Endothelial cell of umbilical vein (primary cell): ENCODE results near the gene SLC12A8. TPM values are rescaled to one million over a fixed set of nuclear protein-coding genes. Genes with fewer than 3 reads are reported as not detected.

Experiments used
- BruUV-seq: library from RNA; stranded (reverse); fragments of 400-500 nt; replicated peaks from 2 replicates; lab custom pipeline; 2021; lab: Mats Ljungman, UMichigan
- CTCF ChIA-PET: fragments of 300-600, 350-600 bp; sonication (Branson Sonifier 250); formaldehyde crosslinking; loops from one replicate; lab custom pipeline; 2021; ENCODE audit warnings: antibody characterized with exemption, inconsistent platforms; lab: Charles Lee
- POLR2A ChIA-PET: fragments of 300-600, 350-600 bp; sonication (Branson Sonifier 250); formaldehyde crosslinking; loops from one replicate; lab custom pipeline; 2021; ENCODE audit warnings: antibody characterized with exemption, inconsistent platforms; lab: Charles Lee
- DNase-seq: peaks from one replicate; pipeline ENCODE4 v3.0.0-alpha.2; 2011; ENCODE audit warnings: low read depth, low spot score
- FAIRE-seq: peaks from 2 replicates; lab custom pipeline; 2011; peaks lifted over from hg19 to GRCh38; lab: Jason Lieb, UNC
- H2AFZ ChIP-seq: 2 replicates; pipeline ENCODE4 v1.6.0; 2012; ENCODE audit warnings: low read depth, low read length, control low read depth, inconsistent platforms
- H3K27ac ChIP-seq: 2 replicates; pipeline ENCODE4 v1.5.1; 2011; ENCODE audit warnings: low read depth, mild to moderate bottlenecking, control low read depth, low read length, moderate library complexity; ENCODE audit not compliant: insufficient read depth
- H3K27me3 ChIP-seq, 2 experiments: 2 replicates each; pipeline versions ENCODE4 v1.6.0 to v1.6.1; 2011; ENCODE audit warnings: low read length in 2 of 2, mixed read lengths in 1 of 2; ENCODE audit not compliant: control insufficient read depth in 2 of 2, insufficient read depth in 2 of 2
- H3K36me3 ChIP-seq, 2 experiments: 2 replicates in 1 of 2; 3 replicates in 1 of 2; pipeline ENCODE4 v1.5.1; 2011; ENCODE audit warnings: low read length in 2 of 2, mild to moderate bottlenecking in 1 of 2, moderate library complexity in 1 of 2; ENCODE audit not compliant: control insufficient read depth in 2 of 2, insufficient read depth in 2 of 2; ENCODE audit errors: extremely low read depth in 1 of 2
- H3K4me1 ChIP-seq: 3 replicates; pipeline ENCODE4 v1.5.1; 2011; ENCODE audit warnings: mild to moderate bottlenecking, low read length; ENCODE audit not compliant: control insufficient read depth, insufficient read depth; ENCODE audit errors: extremely low read depth
- H3K4me2 ChIP-seq: 2 replicates; pipeline ENCODE4 v1.6.1; 2011; ENCODE audit warnings: low read length, control low read depth, mixed read lengths; ENCODE audit not compliant: insufficient read depth
- H3K4me3 ChIP-seq, 3 experiments: fragments of 200-600 bp in 1 of 3; sonication (generic), shearing (Covaris generic) in 1 of 3; replicated peaks in 1 of 3; 2 replicates each; pipeline ENCODE4 v1.5.1; 2011 to 2016; ENCODE audit warnings: control low read depth in 3 of 3, low read length in 3 of 3, mild to moderate bottlenecking in 2 of 3, inconsistent platforms in 1 of 3, low read depth in 1 of 3, moderate library complexity in 1 of 3; ENCODE audit not compliant: insufficient read depth in 1 of 3
- H3K79me2 ChIP-seq: 2 replicates; pipeline ENCODE4 v1.6.0; 2012; ENCODE audit warnings: low read length, inconsistent platforms; ENCODE audit not compliant: control insufficient read depth, insufficient read depth
- H3K9ac ChIP-seq: replicated peaks from 2 replicates; pipeline ENCODE3; 2011; ENCODE audit warnings: low read length, control low read depth; ENCODE audit not compliant: insufficient read depth; ENCODE audit errors: extremely low read depth
- H3K9me1 ChIP-seq: replicated peaks from 3 replicates; pipeline ENCODE4 v1.6.0; 2011; ENCODE audit warnings: mild to moderate bottlenecking, low read length; ENCODE audit not compliant: control insufficient read depth, insufficient read depth; ENCODE audit errors: extremely low read depth
- H3K9me3 ChIP-seq: replicated peaks from 2 replicates; pipeline ENCODE4 v1.5.1; 2012; ENCODE audit warnings: low read length, inconsistent platforms; ENCODE audit not compliant: control insufficient read depth, insufficient read depth
- H4K20me1 ChIP-seq: replicated peaks from 2 replicates; pipeline ENCODE3; 2011; ENCODE audit warnings: mild to moderate bottlenecking, low read length; ENCODE audit not compliant: control insufficient read depth, insufficient read depth; ENCODE audit errors: extremely low read depth
- CTCF ChIP-seq, 2 donors: IDR thresholded peaks; 1 replicate in 1 of 2; 2 replicates in 1 of 2; pipeline ENCODE4 v1.5.1; 2011; ENCODE audit warnings: low read length in 2 of 2, mild to moderate bottlenecking in 2 of 2, moderate library complexity in 2 of 2, control low read depth in 1 of 2, inconsistent platforms in 1 of 2, low read depth in 1 of 2; ENCODE audit not compliant: insufficient read depth in 1 of 2; ENCODE audit errors: extremely low read depth in 1 of 2
- FOS ChIP-seq: IDR thresholded peaks from 2 replicates; pipeline ENCODE4 v1.6.1; 2011; ENCODE audit warnings: mild to moderate bottlenecking, low read length, moderate library complexity, borderline replicate concordance; ENCODE audit not compliant: insufficient read depth
- dilution Hi-C: fragments of 300-500 bp; cut with MboI; formaldehyde crosslinking; loops from one replicate; pipeline ENCODE4 v1.15.0; 2019; ENCODE audit warnings: low sequenced_read_pairs; ENCODE audit not compliant: extremely low pct_ligation_motif_present
- intact Hi-C: fragments of 100-400 bp; cut with micrococcal nuclease; formaldehyde crosslinking; loops from one replicate; pipeline ENCODE4 v1.10.0; 2022
- polyA plus RNA-seq, 4 experiments: library from polyadenylated mRNA; depleted of rRNA in 3 of 4; stranded (reverse) in 3 of 4; unstranded in 1 of 4; fragments of >200 nt; gene quantifications; 2 replicates each; pipeline versions ENCODE4 v1.2.1 to v1.2.3, GENCODE V29; 2011 to 2012; ENCODE audit warnings: missing spikeins in 1 of 4
- total RNA-seq: library from RNA; stranded (reverse); gene quantifications from 2 replicates; pipeline ENCODE4 v1.2.3, GENCODE V29; 2021

The SLC12A8 gene
- total and polyA plus RNA-seq, 2 donors (not counting 3 experiments of a cell fraction or from before 2014, with no cell fraction given), result 0.86 to 0.90 TPM

- no peaks in the 10 kb centered on the region for H3K36me3 ChIP-seq
- POLR2A ChIA-PET, result no interaction called here
These were observed 94.8 kb downstream of the SLC12A8 start for GRCh38 chr3:125117631-125118191.

More at GRCh38 chr3:125117631-125118191, 94.8 kb downstream of the SLC12A8 start:
- no peak overlapping the region for H3K9ac ChIP-seq
- CTCF ChIA-PET, result no interaction called here
- no peaks in the 10 kb centered on the region for H3K27me3 ChIP-seq
- no peak overlapping the region for H3K4me2 ChIP-seq
- DNase-seq, result no peak
- H3K9me1 ChIP-seq, result no peaks in the 10 kb centered on the region
- no peak overlapping the region for H3K27ac ChIP-seq
- FAIRE-seq, result no peak
- no TSS peak for BruUV-seq
- no peak overlapping the region for H3K4me3 ChIP-seq
- intact Hi-C loops (no loop called here), dilution Hi-C loops (no loop called here)
- TF ChIP-seq CTCF (IDR thresholded peaks at IDR 0.05; ENCODE audit: extremely low read depth in 1 of 2, insufficient read depth in 1 of 2, low read depth in 1 of 2, low read length in 2 of 2) (no peak), FOS (no peak)
- no peaks in the 10 kb centered on the region for H4K20me1 ChIP-seq
- no peaks in the 10 kb centered on the region for H3K79me2 ChIP-seq
- peaks cover 4% of the 10 kb centered on the region for H3K4me1 ChIP-seq
- H2AFZ ChIP-seq, result no peak overlapping the region
- H3K9me3 ChIP-seq, result no peaks in the 10 kb centered on the region
